MCF 10A (cell line): Measurements from ENCODE around the gene CNP. TPM values are rescaled to one million over a fixed set of nuclear protein-coding genes. Genes with fewer than 3 reads are reported as not detected.

ENCODE experiments used
- BruUV-seq: library from RNA; stranded (reverse); fragments of 400-500 nt; replicated peaks from 2 replicates; lab custom pipeline; 2021; lab: Mats Ljungman, UMichigan
- CTCF ChIA-PET: fragments of 300-600 bp; sonication (Branson Sonifier 250); formaldehyde crosslinking; extraction: SDS; loops from one replicate; lab custom pipeline; 2021; ENCODE audit warnings: antibody characterized with exemption, inconsistent platforms; lab: Yijun Ruan, JAX
- POLR2A ChIA-PET: fragments of 300-600, 350-650 bp; sonication (Branson Sonifier 250); formaldehyde crosslinking; extraction: SDS; loops from one replicate; lab custom pipeline; 2020; ENCODE audit warnings: antibody characterized with exemption, inconsistent platforms; lab: Yijun Ruan, JAX
- DNase-seq: peaks from one replicate; pipeline ENCODE4 v3.0.0-alpha.2; 2018; ENCODE audit not compliant: unreplicated experiment
- H3K27ac Mint-ChIP-seq: one replicate; pipeline ENCODE4 v1.8.0; 2022; ENCODE audit warnings: mild to moderate bottlenecking, low read depth, mixed read lengths; ENCODE audit not compliant: unreplicated experiment
- H3K27me3 Mint-ChIP-seq: one replicate; pipeline ENCODE4 v1.8.0; 2022; ENCODE audit warnings: mixed read lengths; ENCODE audit not compliant: insufficient read depth, unreplicated experiment
- H3K36me3 Mint-ChIP-seq: one replicate; pipeline ENCODE4 v1.8.0; 2022; ENCODE audit warnings: mild to moderate bottlenecking, moderate library complexity, mixed read lengths; ENCODE audit not compliant: insufficient read depth, unreplicated experiment
- H3K4me1 Mint-ChIP-seq: one replicate; pipeline ENCODE4 v1.8.0; 2022; ENCODE audit warnings: mixed read lengths; ENCODE audit not compliant: insufficient read depth, unreplicated experiment
- H3K4me3 Mint-ChIP-seq: one replicate; pipeline ENCODE4 v1.8.0; 2022; ENCODE audit warnings: mild to moderate bottlenecking, moderate library complexity, mixed read lengths; ENCODE audit not compliant: unreplicated experiment
- H3K9me3 Mint-ChIP-seq: one replicate; pipeline ENCODE4 v1.8.0; 2022; ENCODE audit warnings: mixed read lengths; ENCODE audit not compliant: unreplicated experiment
- intact Hi-C: fragments of 100-400 bp; cut with micrococcal nuclease; formaldehyde crosslinking; loops from 2 replicates; pipeline ENCODE4 v1.14.1; 2022
- total RNA-seq: library from RNA; stranded (reverse); gene quantifications from 2 replicates; pipeline ENCODE4 v1.2.3, GENCODE V29; 2022
- TF ChIP-seq, protein P1 (sequence below): fragments of 200-600 bp; IDR thresholded peaks from one replicate; pipeline ENCODE4 v1.8.0; 2022; ENCODE audit warnings: antibody characterized with exemption, mild to moderate bottlenecking; ENCODE audit not compliant: unreplicated experiment

CNP gene
- total RNA-seq, 1 experiment from 2014 or later, result 46.2 TPM

- CTCF ChIA-PET, result no interaction called here
- no peaks in the 10 kb centered on the region for H3K27me3 Mint-ChIP-seq
- H3K4me3 Mint-ChIP-seq, result no peak overlapping the region
- POLR2A ChIA-PET, result interaction anchor here (0.8 to 8.5 kb wide), 2 partner anchors 13 to 48 kb away, joined by 5 to 138 read pairs; partner anchors contain the start of genes DNAJC7 and NKIRAS2
- TF ChIP-seq, protein P1, sequence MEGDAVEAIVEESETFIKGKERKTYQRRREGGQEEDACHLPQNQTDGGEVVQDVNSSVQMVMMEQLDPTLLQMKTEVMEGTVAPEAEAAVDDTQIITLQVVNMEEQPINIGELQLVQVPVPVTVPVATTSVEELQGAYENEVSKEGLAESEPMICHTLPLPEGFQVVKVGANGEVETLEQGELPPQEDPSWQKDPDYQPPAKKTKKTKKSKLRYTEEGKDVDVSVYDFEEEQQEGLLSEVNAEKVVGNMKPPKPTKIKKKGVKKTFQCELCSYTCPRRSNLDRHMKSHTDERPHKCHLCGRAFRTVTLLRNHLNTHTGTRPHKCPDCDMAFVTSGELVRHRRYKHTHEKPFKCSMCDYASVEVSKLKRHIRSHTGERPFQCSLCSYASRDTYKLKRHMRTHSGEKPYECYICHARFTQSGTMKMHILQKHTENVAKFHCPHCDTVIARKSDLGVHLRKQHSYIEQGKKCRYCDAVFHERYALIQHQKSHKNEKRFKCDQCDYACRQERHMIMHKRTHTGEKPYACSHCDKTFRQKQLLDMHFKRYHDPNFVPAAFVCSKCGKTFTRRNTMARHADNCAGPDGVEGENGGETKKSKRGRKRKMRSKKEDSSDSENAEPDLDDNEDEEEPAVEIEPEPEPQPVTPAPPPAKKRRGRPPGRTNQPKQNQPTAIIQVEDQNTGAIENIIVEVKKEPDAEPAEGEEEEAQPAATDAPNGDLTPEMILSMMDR, result no peak
- intact Hi-C loops, result no loop called here
- DNase-seq, result no peak
- H3K9me3 Mint-ChIP-seq, result no peaks in the 10 kb centered on the region
- H3K36me3 Mint-ChIP-seq, result peaks cover 74% of the 10 kb centered on the region
- no peak overlapping the region for H3K27ac Mint-ChIP-seq
- BruUV-seq, result no TSS peak
- peaks cover 12% of the 10 kb centered on the region for H3K4me1 Mint-ChIP-seq
Observed at GRCh38 chr17:41970901-41971331, 4.3 kb downstream of the CNP start.

DNA sequence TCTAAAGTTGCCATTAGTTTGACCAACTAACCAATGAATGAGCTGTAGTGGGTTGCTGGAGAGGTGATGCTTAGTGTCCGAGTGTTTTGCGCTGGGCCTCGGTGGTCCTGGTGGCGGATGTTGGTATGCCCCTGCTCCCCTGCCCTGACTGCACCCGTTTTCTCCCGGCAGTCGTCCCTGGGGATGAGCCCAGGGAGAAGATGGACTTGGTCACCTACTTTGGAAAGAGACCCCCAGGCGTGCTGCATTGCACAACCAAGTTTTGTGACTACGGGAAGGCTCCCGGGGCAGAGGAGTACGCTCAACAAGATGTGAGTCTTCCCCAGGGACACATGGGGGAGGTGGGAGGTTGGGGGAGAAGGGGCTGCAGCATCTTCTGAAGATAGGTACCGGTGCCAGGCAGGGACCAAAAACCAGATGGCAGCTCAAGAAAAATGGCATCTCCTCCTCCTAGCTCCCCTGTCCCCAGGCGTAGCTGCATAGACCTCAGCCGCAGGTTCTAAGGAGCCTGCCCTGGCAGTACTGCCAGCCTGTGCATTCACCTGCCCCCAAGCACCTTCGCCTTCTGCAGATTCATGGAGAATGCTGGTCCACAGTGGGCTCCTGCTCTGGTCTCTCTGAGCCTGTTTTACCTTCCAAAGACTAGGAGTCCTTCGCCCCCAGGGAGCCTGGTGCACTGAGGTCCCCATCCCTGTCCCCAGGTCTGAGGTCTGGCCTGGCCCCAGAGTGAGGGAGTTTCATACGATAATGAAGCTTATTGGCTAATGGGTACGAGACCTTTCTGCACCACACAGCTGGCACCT is 5.3 kb downstream of the CNP start:
- intact Hi-C loops, result no loop called here
- Mint-ChIP-seq H3K4me3 (no peak overlapping the region), H3K36me3 (peaks cover 84% of the 10 kb centered on the region), H3K27ac (no peak overlapping the region), H3K4me1 (peaks cover 12% of the 10 kb centered on the region), H3K9me3 (no peaks in the 10 kb centered on the region), H3K27me3 (no peaks in the 10 kb centered on the region)
- DNase-seq, result no peak
- TF ChIP-seq, protein P1, result no peak
- ChIA-PET CTCF (interaction anchor here (0.7 kb wide), 3 partner anchors 37 to 556 kb away, joined by 3 to 5 read pairs (median 4); no protein-coding TSS in a partner anchor), POLR2A (interaction anchor here (0.8 to 1.2 kb wide), 2 partner anchors 12 to 49 kb away, joined by 4 to 5 read pairs; partner anchors contain the start of gene NKIRAS2)
- BruUV-seq, result no TSS peak

- Mint-ChIP-seq H3K4me3 (no peak overlapping the region), H3K27me3 (no peaks in the 10 kb centered on the region), H3K36me3 (peaks cover 88% of the 10 kb centered on the region), H3K9me3 (no peaks in the 10 kb centered on the region), H3K27ac (no peak overlapping the region), H3K4me1 (peaks cover 10% of the 10 kb centered on the region)
- intact Hi-C loops, result no loop called here
- POLR2A ChIA-PET, result interaction anchor here (0.7 to 1.2 kb wide), 3 partner anchors 29 to 48 kb away, joined by 3 to 4 read pairs (median 4); partner anchors contain the start of genes DNAJC7 and NKIRAS2
- CTCF ChIA-PET, result interaction anchor here (0.6 to 0.7 kb wide), 2 partner anchors 555 to 844 kb away, joined by 3 to 5 read pairs; no protein-coding TSS in a partner anchor
- TF ChIP-seq, protein P1, result no peak
- BruUV-seq, result no TSS peak
- no peak for DNase-seq
Observed at GRCh38 chr17:41972571-41973407, 6.2 kb downstream of the CNP start.
